Transverse colon (tissue), 4 donors: ENCODE measurements around the gene NPM1. TPM values are rescaled to one million over a fixed set of nuclear protein-coding genes. Genes with fewer than 3 reads are reported as not detected.

Experiments used
- DNase-seq: peaks from one replicate; pipeline ENCODE4 v3.0.0-alpha.2; 2019
- H3K27ac ChIP-seq, 4 donors: fragments of 200-600 bp; sonication (generic); 2 replicates each; pipeline ENCODE4 v1.5.1; 2016 to 2018; ENCODE audit warnings: inconsistent platforms in 4 of 4
- H3K27me3 ChIP-seq: fragments of 200-600 bp; sonication (generic); 2 replicates; pipeline ENCODE4 v1.5.1; 2017; ENCODE audit warnings: inconsistent platforms
- H3K36me3 ChIP-seq, 4 donors: fragments of 200-600 bp; sonication (generic); 2 replicates each; pipeline ENCODE4 v1.5.1; 2017 to 2019; ENCODE audit warnings: inconsistent platforms in 4 of 4
- H3K4me1 ChIP-seq, 4 donors: fragments of 200-600 bp; sonication (generic); 2 replicates each; pipeline ENCODE4 v1.5.1; 2017 to 2020; ENCODE audit warnings: inconsistent platforms in 4 of 4
- H3K4me3 ChIP-seq, 4 donors: fragments of 200-600 bp; sonication (generic); 1 replicate in 1 of 4; 2 replicates in 3 of 4; pipeline versions ENCODE4 v1.5.1 to v1.6.1; 2017 to 2019; ENCODE audit warnings: inconsistent platforms in 4 of 4
- H3K9me3 ChIP-seq, 2 donors: fragments of 200-600 bp; sonication (generic); 2 replicates each; pipeline ENCODE4 v1.5.1; 2017 to 2019; ENCODE audit warnings: inconsistent platforms in 2 of 2
- CTCF ChIP-seq, 5 experiments: fragments of 200-600 bp in 3 of 5; fragments of 450-650 bp in 2 of 5; sonication (generic) in 3 of 5; IDR thresholded peaks; 1 replicate in 2 of 5; 2 replicates in 3 of 5; pipeline ENCODE4 v1.5.1; 2016 to 2017; ENCODE audit warnings: antibody characterized with exemption in 5 of 5, inconsistent platforms in 3 of 5, mild to moderate bottlenecking in 2 of 5, moderate library complexity in 1 of 5
- EP300 ChIP-seq: sonication (generic); formaldehyde crosslinking; IDR thresholded peaks from one replicate; pipeline ENCODE4 v1.6.1; 2017; ENCODE audit warnings: antibody characterized with exemption, low read depth
- POLR2A ChIP-seq: fragments of 450-650 bp; IDR thresholded peaks from one replicate; pipeline ENCODE4 v1.6.1; 2016; ENCODE audit warnings: antibody characterized with exemption, mild to moderate bottlenecking, moderate library complexity
- POLR2AphosphoS5 ChIP-seq, 3 donors: sonication (generic); formaldehyde crosslinking; IDR thresholded peaks; one replicate each; pipeline ENCODE4 v1.6.1; 2016; ENCODE audit warnings: antibody characterized with exemption in 3 of 3
- WGBS, 2 donors: methylation state at CpG; one replicate each; pipeline ENCODE4 v1.1.5; 2018; ENCODE audit warnings: low coverage in 1 of 2; 5-methylcytosine and 5-hydroxymethylcytosine counted together
- in situ Hi-C, 4 donors: fragments of 200-750 bp; cut with MboI; loops; one replicate each; pipeline versions ENCODE4 v1.15.0 to v1.15.1; 2017; ENCODE audit warnings: low sequenced_read_pairs in 3 of 4, low pct_ligation_motif_present in 1 of 4, low pct_unique_long_range_greater_than_20kb in 1 of 4
- intact Hi-C: fragments of 100-400 bp; cut with DNase I; formaldehyde crosslinking; loops from one replicate; pipeline ENCODE4 v1.15.1; 2023; ENCODE audit warnings: low total_unique reads
- total RNA-seq, 4 donors: library from RNA; depleted of rRNA; stranded (reverse); fragments of >200 nt; gene quantifications; one replicate each; pipeline ENCODE4 v1.1.0, GENCODE V29; 2016

The NPM1 gene
- total RNA-seq, 4 donors from 2014 or later = 279 to 2,349 (median 380) TPM

GRCh38 chr5:171363846-171364245, 23.8 kb upstream of the NPM1 start:
- in situ Hi-C loops = no loop called here
- H3K4me1 ChIP-seq = no peaks in the 10 kb centered on the region
- DNase-seq = no peak
- H3K9me3 ChIP-seq = no peaks in the 10 kb centered on the region
- intact Hi-C loops = no loop called here
- TF ChIP-seq EP300 (no peak), CTCF (IDR thresholded peaks at IDR 0.05) (no peak), POLR2A (no peak), POLR2AphosphoS5 (IDR thresholded peaks at IDR 0.05) (no peak)
- no peaks in the 10 kb centered on the region for H3K36me3 ChIP-seq
- no peak overlapping the region for H3K27ac ChIP-seq
- peaks cover 3% of the 10 kb centered on the region for H3K27me3 ChIP-seq
- WGBS, 2 donors = 51 to 65% methylated on average over 3 of the region's 3 CpGs
- H3K4me3 ChIP-seq = no peak overlapping the region

- Histone ChIP-seq H3K27ac (no peak overlapping the region), H3K27me3 (peaks cover 3% of the 10 kb centered on the region), H3K36me3 (no peaks in the 10 kb centered on the region), H3K4me3 (no peak overlapping the region), H3K9me3 (no peaks in the 10 kb centered on the region), H3K4me1 (no peaks in the 10 kb centered on the region)
- intact Hi-C loops = no loop called here
- DNase-seq = no peak
- TF ChIP-seq POLR2A (no peak), POLR2AphosphoS5 (IDR thresholded peaks at IDR 0.05) (no peak), EP300 (no peak), CTCF (IDR thresholded peaks at IDR 0.05) (no peak)
- 45% methylated on average over 7 of the region's 7 CpGs; no CpG with 5 or more reads in 1 of the 2 donors for WGBS, 2 donors
- in situ Hi-C loops = no loop called here
Measured at GRCh38 chr5:171365351-171365750, 22.3 kb upstream of the NPM1 start.

- no peak overlapping the region for H3K4me3 ChIP-seq
- no peak overlapping the region for H3K27ac ChIP-seq
- no peaks in the 10 kb centered on the region for H3K36me3 ChIP-seq
- no peaks in the 10 kb centered on the region for H3K4me1 ChIP-seq
- TF ChIP-seq EP300 (no peak), CTCF (IDR thresholded peaks at IDR 0.05) (no peak), POLR2AphosphoS5 (IDR thresholded peaks at IDR 0.05) (no peak)
- intact Hi-C loops (no loop called here), in situ Hi-C loops (no loop called here)
- peaks cover 3% of the 10 kb centered on the region for H3K27me3 ChIP-seq
- no peak for DNase-seq
- H3K9me3 ChIP-seq = no peaks in the 10 kb centered on the region
- 71% methylated on average over 5 of the region's 5 CpGs; no CpG with 5 or more reads in 1 of the 2 donors for WGBS, 2 donors
Measured at GRCh38 chr5:171366645-171367044, 21.0 kb upstream of the NPM1 start.

- no peaks in the 10 kb centered on the region for H3K4me1 ChIP-seq
- H3K27ac ChIP-seq = no peak overlapping the region
- H3K27me3 ChIP-seq = peaks cover 3% of the 10 kb centered on the region
- H3K36me3 ChIP-seq = no peaks in the 10 kb centered on the region
- 82 to 85% methylated on average over 7 to 16 of the region's 16 CpGs for WGBS, 2 donors
- no peaks in the 10 kb centered on the region for H3K9me3 ChIP-seq
- no peak overlapping the region for H3K4me3 ChIP-seq
- TF ChIP-seq POLR2A = no peak
- no peak for TF ChIP-seq CTCF (IDR thresholded peaks at IDR 0.05)
- TF ChIP-seq POLR2AphosphoS5 (IDR thresholded peaks at IDR 0.05) = no peak
- TF ChIP-seq EP300 = no peak
- intact Hi-C loops (no loop called here), in situ Hi-C loops (no loop called here)
- no peak for DNase-seq
Measured at GRCh38 chr5:171367424-171368370, 20.0 kb upstream of the NPM1 start.
